IMR-90 (cell line): ENCODE results near the gene MACIR. TPM values are rescaled to one million over a fixed set of nuclear protein-coding genes. Genes with fewer than 3 reads are reported as not detected.

Experiments used
- ATAC-seq: fragments of 200-7000 bp; cut with Tn5 transposase; 2 replicates; pipeline ENCODE4 v1.9.1; 2020; ENCODE audit warnings: low read depth, mild to moderate bottlenecking, moderate library complexity
- BruUV-seq: library from RNA; stranded (reverse); fragments of 400-500 nt; replicated peaks from 2 replicates; lab custom pipeline; 2021; lab: Mats Ljungman, UMichigan
- CTCF ChIA-PET: fragments of 300-600 bp; formaldehyde crosslinking; extraction: SDS; loops from one replicate; lab custom pipeline; 2021; ENCODE audit warnings: antibody characterized with exemption; lab: Yijun Ruan, JAX
- POLR2A ChIA-PET: fragments of 300-600 bp; sonication (Branson Sonifier 250); formaldehyde crosslinking; loops from one replicate; lab custom pipeline; 2022; ENCODE audit warnings: antibody characterized with exemption; ENCODE audit not compliant: unreplicated experiment; lab: Charles Lee
- DNase-seq: peaks from one replicate; pipeline ENCODE4 v3.0.0; 2013
- H2AFZ ChIP-seq: replicated peaks from 2 replicates; pipeline ENCODE3; 2013; ENCODE audit warnings: low read length, mild to moderate bottlenecking; ENCODE audit not compliant: poor library complexity
- H2AK5ac ChIP-seq: 2 replicates; pipeline ENCODE4 v1.6.1; 2013; ENCODE audit warnings: low read depth, low read length, inconsistent platforms
- H2AK9ac ChIP-seq: replicated peaks from 2 replicates; pipeline ENCODE3; 2013; ENCODE audit warnings: mild to moderate bottlenecking, low read depth, low read length, moderate library complexity; ENCODE audit not compliant: poor library complexity
- H2BK120ac ChIP-seq: 2 replicates; pipeline ENCODE4 v1.6.1; 2013; ENCODE audit warnings: low read depth, low read length, inconsistent platforms
- H2BK15ac ChIP-seq: 3 replicates; pipeline ENCODE4 v1.6.1; 2013; ENCODE audit warnings: low read depth, low read length, inconsistent platforms
- H2BK20ac ChIP-seq: 2 replicates; pipeline ENCODE4 v1.6.1; 2013; ENCODE audit warnings: low read depth, mild to moderate bottlenecking, inconsistent platforms, low read length, moderate library complexity
- H2BK5ac ChIP-seq: 2 replicates; pipeline ENCODE4 v1.6.1; 2013; ENCODE audit warnings: mild to moderate bottlenecking, low read depth, low read length, inconsistent platforms; ENCODE audit not compliant: poor library complexity, severe bottlenecking
- H3K14ac ChIP-seq: replicated peaks from 2 replicates; pipeline ENCODE4 v1.6.1; 2013; ENCODE audit warnings: low read depth, low read length, inconsistent platforms
- H3K18ac ChIP-seq: 2 replicates; pipeline ENCODE4 v1.6.1; 2013; ENCODE audit warnings: low read depth, low read length, control low read depth
- H3K23ac ChIP-seq: 2 replicates; pipeline ENCODE4 v1.6.1; 2013; ENCODE audit warnings: low read depth, low read length, inconsistent platforms
- H3K27ac ChIP-seq: 2 replicates; pipeline ENCODE4 v1.5.1; 2013; ENCODE audit warnings: mild to moderate bottlenecking, control low read depth, low read length; ENCODE audit not compliant: insufficient read depth
- H3K27me3 ChIP-seq: 2 replicates; pipeline ENCODE4 v1.6.1; 2013; ENCODE audit warnings: low read length; ENCODE audit not compliant: control insufficient read depth, insufficient read depth
- H3K36me3 ChIP-seq: 2 replicates; pipeline ENCODE4 v1.6.1; 2013; ENCODE audit warnings: low read length, mixed read lengths; ENCODE audit not compliant: control insufficient read depth, insufficient read depth
- H3K4ac ChIP-seq: 2 replicates; pipeline ENCODE4 v1.6.1; 2013; ENCODE audit warnings: low read depth, low read length, inconsistent platforms
- H3K4me1 ChIP-seq: 2 replicates; pipeline ENCODE4 v1.6.1; 2013; ENCODE audit warnings: low read length, mixed read lengths; ENCODE audit not compliant: control insufficient read depth, insufficient read depth
- H3K4me2 ChIP-seq: 2 replicates; pipeline ENCODE4 v1.6.1; 2013; ENCODE audit warnings: low read depth, mild to moderate bottlenecking, control low read depth, low read length, moderate library complexity
- H3K4me3 ChIP-seq: 2 replicates; pipeline ENCODE4 v1.5.1; 2013; ENCODE audit warnings: low read depth, mild to moderate bottlenecking, control low read depth, low read length, moderate library complexity; ENCODE audit not compliant: insufficient read depth
- H3K56ac ChIP-seq: 2 replicates; pipeline ENCODE4 v1.6.1; 2013; ENCODE audit warnings: low read length, inconsistent platforms; ENCODE audit not compliant: insufficient read depth; ENCODE audit errors: extremely low read depth
- H3K79me1 ChIP-seq, 2 experiments: 2 replicates each; pipeline ENCODE4 v1.6.1; 2013; ENCODE audit warnings: low read length in 2 of 2, inconsistent platforms in 1 of 2, low read depth in 1 of 2
- H3K9ac ChIP-seq: 2 replicates; pipeline ENCODE4 v1.6.1; 2013; ENCODE audit warnings: low read depth, low read length, control low read depth
- H3K9me1 ChIP-seq: 2 replicates; pipeline ENCODE4 v1.6.1; 2013; ENCODE audit warnings: low read length, inconsistent platforms; ENCODE audit not compliant: insufficient read depth
- H3K9me3 ChIP-seq: 2 replicates; pipeline ENCODE4 v1.6.1; 2013; ENCODE audit warnings: low read length; ENCODE audit not compliant: control insufficient read depth, insufficient read depth
- H4K20me1 ChIP-seq: 2 replicates; pipeline ENCODE4 v1.6.1; 2013; ENCODE audit warnings: low read length, inconsistent platforms; ENCODE audit not compliant: insufficient read depth
- H4K5ac ChIP-seq: 2 replicates; pipeline ENCODE4 v1.6.1; 2013; ENCODE audit warnings: mild to moderate bottlenecking, low read depth, low read length, control low read depth
- H4K8ac ChIP-seq, 2 experiments: 2 replicates each; pipeline ENCODE4 v1.6.1; 2013; ENCODE audit warnings: low read depth in 2 of 2, low read length in 2 of 2, control low read depth in 1 of 2, inconsistent platforms in 1 of 2
- H4K91ac ChIP-seq: 2 replicates; pipeline ENCODE4 v1.6.1; 2013; ENCODE audit warnings: low read depth, low read length, inconsistent platforms; ENCODE audit not compliant: insufficient read depth
- BHLHE40 ChIP-seq: fragments of 150-350 bp; IDR thresholded peaks from 2 replicates; pipeline ENCODE4 v1.6.1; 2016; ENCODE audit warnings: mild to moderate bottlenecking, low read depth, low read length
- CEBPB ChIP-seq: IDR thresholded peaks from 2 replicates; pipeline ENCODE4 v1.6.1; 2012; ENCODE audit warnings: low read depth, low read length, improper control_type of control experiment
- FOS ChIP-seq: fragments of 150-350 bp; IDR thresholded peaks from 2 replicates; pipeline ENCODE4 v1.6.1; 2016; ENCODE audit warnings: low read depth, low read length
- MAFK ChIP-seq: IDR thresholded peaks from 2 replicates; pipeline ENCODE4 v1.6.1; 2012; ENCODE audit warnings: low read depth, low read length, improper control_type of control experiment
- MAZ ChIP-seq: IDR thresholded peaks from 2 replicates; pipeline ENCODE4 v1.6.1; 2012; ENCODE audit warnings: low read depth, mild to moderate bottlenecking, low read length, improper control_type of control experiment, moderate library complexity, borderline replicate concordance
- MXI1 ChIP-seq: IDR thresholded peaks from 2 replicates; pipeline ENCODE4 v1.6.1; 2012; ENCODE audit warnings: low read depth, mild to moderate bottlenecking, low read length, moderate library complexity, borderline replicate concordance
- NFE2L2 ChIP-seq: fragments of 150-350 bp; IDR thresholded peaks from 2 replicates; pipeline ENCODE4 v1.6.1; 2016; ENCODE audit warnings: low read depth, mild to moderate bottlenecking, low read length
- RAD21 ChIP-seq: IDR thresholded peaks from 2 replicates; pipeline ENCODE4 v1.6.1; 2012; ENCODE audit warnings: low read length, improper control_type of control experiment
- RCOR1 ChIP-seq: IDR thresholded peaks from 2 replicates; pipeline ENCODE4 v1.6.1; 2012; ENCODE audit warnings: mild to moderate bottlenecking, low read length, improper control_type of control experiment; ENCODE audit not compliant: insufficient replicate concordance
- RFX5 ChIP-seq: IDR thresholded peaks from 2 replicates; pipeline ENCODE4 v1.8.0; 2012; ENCODE audit warnings: low read depth, mild to moderate bottlenecking, low read length, moderate library complexity
- SMC3 ChIP-seq: fragments of 150-350 bp; IDR thresholded peaks from 2 replicates; pipeline ENCODE4 v1.6.1; 2016; ENCODE audit warnings: low read depth, mild to moderate bottlenecking, antibody characterized with exemption, low read length, moderate library complexity
- WGBS, 2 experiments: methylation state at CpG; one replicate each; pipeline versions ENCODE4 v1.1.5 to v1.1.7; 2013; ENCODE audit warnings: missing lambda C conversion rate in 2 of 2; ENCODE audit not compliant: insufficient read length in 1 of 2; ENCODE audit errors: extremely low coverage in 2 of 2; 5-methylcytosine and 5-hydroxymethylcytosine counted together
- dilution Hi-C: fragments of 300-500 bp; cut with HindIII; formaldehyde crosslinking; loops from one replicate; pipeline ENCODE4 v1.14.3; 2018; ENCODE audit warnings: low sequenced_read_pairs; ENCODE audit not compliant: unreplicated experiment
- in situ Hi-C: fragments of 300-500 bp; cut with MboI; formaldehyde crosslinking; loops from 3 replicates; pipeline ENCODE4 v1.14.3; 2019; ENCODE audit warnings: low sequenced_read_pairs, inconsistent platforms, mixed read lengths
- intact Hi-C: fragments of 100-400 bp; cut with micrococcal nuclease; formaldehyde crosslinking; loops from 2 replicates; pipeline ENCODE4 v1.10.0; 2022
- polyA plus RNA-seq, 3 experiments: library from polyadenylated mRNA; depleted of rRNA; stranded (reverse); fragments of >200 nt; gene quantifications; 2 replicates each; pipeline ENCODE4 v1.2.3, GENCODE V29; 2012; ENCODE audit warnings: low replicate concordance in 1 of 3
- total RNA-seq: library from RNA; depleted of rRNA; stranded (reverse); fragments of >200 nt; gene quantifications from 2 replicates; pipeline ENCODE4 v1.2.3, GENCODE V29; 2012
- TF ChIP-seq, protein P1 (sequence below): fragments of 150-350 bp; IDR thresholded peaks from 2 replicates; pipeline ENCODE4 v1.6.1; 2017; ENCODE audit warnings: mild to moderate bottlenecking, antibody characterized with exemption, low read length, low read depth
- TF ChIP-seq, protein P2 (sequence below): conservative IDR thresholded peaks from 2 replicates; pipeline ENCODE4 v1.5.1; 2012; ENCODE audit warnings: mild to moderate bottlenecking, low read depth, low read length, improper control_type of control experiment
- TF ChIP-seq, protein P3 (sequence below): fragments of 150-350 bp; IDR thresholded peaks from 2 replicates; pipeline ENCODE4 v1.6.1; 2016; ENCODE audit warnings: low read depth, mild to moderate bottlenecking, low read length, moderate library complexity, borderline replicate concordance

The MACIR gene
- total and polyA plus RNA-seq, 2 of the 4 experiments (the other 2 are of a cell fraction), result 11.1 to 21.3 TPM

DNA sequence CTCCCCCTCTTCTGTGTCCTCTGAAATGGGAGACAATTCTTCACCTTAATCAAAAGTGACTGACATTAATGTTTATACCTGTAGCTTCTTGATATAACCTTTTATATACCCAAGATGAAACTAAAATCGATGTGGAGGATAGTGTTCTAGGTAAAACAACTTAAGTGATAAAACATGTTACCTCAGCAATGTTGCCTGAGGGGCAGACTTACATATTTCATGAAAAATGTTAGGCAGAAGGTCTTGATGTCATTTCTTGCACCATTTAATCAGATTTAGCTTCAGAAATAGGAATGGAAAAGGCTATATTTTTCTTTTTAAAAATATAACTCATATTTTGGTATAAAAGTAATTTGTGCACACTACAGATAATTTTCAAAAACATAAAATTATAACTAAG lies 22.7 kb upstream of the MACIR start:
- H3K79me1 ChIP-seq, result no peaks in the 10 kb centered on the region
- no TSS peak for BruUV-seq
- intact Hi-C loops (no loop called here), in situ Hi-C loops (no loop called here), dilution Hi-C loops (no loop called here)
- H2AK9ac ChIP-seq, result no peak overlapping the region
- no peak overlapping the region for H3K18ac ChIP-seq
- H3K4me1 ChIP-seq, result no peaks in the 10 kb centered on the region
- H3K27me3 ChIP-seq, result no peaks in the 10 kb centered on the region
- H3K9me3 ChIP-seq, result no peaks in the 10 kb centered on the region
- no peak overlapping the region for H3K14ac ChIP-seq
- CTCF ChIA-PET, result no interaction called here
- ATAC-seq (no peak), DNase-seq (no peak)
- no peak overlapping the region for H2AFZ ChIP-seq
- H2BK15ac ChIP-seq, result no peak overlapping the region
- no peak overlapping the region for H3K4ac ChIP-seq
- no peak overlapping the region for H4K91ac ChIP-seq
- no peak overlapping the region for H2AK5ac ChIP-seq
- no peak overlapping the region for H3K4me3 ChIP-seq
- TF ChIP-seq RAD21, result no peak
- no peak for TF ChIP-seq MAZ
- TF ChIP-seq, protein P1, sequence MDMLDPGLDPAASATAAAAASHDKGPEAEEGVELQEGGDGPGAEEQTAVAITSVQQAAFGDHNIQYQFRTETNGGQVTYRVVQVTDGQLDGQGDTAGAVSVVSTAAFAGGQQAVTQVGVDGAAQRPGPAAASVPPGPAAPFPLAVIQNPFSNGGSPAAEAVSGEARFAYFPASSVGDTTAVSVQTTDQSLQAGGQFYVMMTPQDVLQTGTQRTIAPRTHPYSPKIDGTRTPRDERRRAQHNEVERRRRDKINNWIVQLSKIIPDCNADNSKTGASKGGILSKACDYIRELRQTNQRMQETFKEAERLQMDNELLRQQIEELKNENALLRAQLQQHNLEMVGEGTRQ, result no peak
- TF ChIP-seq RCOR1, result no peak
- no peak for TF ChIP-seq RFX5
- TF ChIP-seq, protein P2, sequence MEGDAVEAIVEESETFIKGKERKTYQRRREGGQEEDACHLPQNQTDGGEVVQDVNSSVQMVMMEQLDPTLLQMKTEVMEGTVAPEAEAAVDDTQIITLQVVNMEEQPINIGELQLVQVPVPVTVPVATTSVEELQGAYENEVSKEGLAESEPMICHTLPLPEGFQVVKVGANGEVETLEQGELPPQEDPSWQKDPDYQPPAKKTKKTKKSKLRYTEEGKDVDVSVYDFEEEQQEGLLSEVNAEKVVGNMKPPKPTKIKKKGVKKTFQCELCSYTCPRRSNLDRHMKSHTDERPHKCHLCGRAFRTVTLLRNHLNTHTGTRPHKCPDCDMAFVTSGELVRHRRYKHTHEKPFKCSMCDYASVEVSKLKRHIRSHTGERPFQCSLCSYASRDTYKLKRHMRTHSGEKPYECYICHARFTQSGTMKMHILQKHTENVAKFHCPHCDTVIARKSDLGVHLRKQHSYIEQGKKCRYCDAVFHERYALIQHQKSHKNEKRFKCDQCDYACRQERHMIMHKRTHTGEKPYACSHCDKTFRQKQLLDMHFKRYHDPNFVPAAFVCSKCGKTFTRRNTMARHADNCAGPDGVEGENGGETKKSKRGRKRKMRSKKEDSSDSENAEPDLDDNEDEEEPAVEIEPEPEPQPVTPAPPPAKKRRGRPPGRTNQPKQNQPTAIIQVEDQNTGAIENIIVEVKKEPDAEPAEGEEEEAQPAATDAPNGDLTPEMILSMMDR, result no peak
- TF ChIP-seq FOS, result no peak
- TF ChIP-seq, protein P3, sequence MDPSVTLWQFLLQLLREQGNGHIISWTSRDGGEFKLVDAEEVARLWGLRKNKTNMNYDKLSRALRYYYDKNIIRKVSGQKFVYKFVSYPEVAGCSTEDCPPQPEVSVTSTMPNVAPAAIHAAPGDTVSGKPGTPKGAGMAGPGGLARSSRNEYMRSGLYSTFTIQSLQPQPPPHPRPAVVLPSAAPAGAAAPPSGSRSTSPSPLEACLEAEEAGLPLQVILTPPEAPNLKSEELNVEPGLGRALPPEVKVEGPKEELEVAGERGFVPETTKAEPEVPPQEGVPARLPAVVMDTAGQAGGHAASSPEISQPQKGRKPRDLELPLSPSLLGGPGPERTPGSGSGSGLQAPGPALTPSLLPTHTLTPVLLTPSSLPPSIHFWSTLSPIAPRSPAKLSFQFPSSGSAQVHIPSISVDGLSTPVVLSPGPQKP, result no peak
- no peak for TF ChIP-seq MAFK
- TF ChIP-seq SMC3, result no peak
- TF ChIP-seq MXI1, result no peak
- no peak for TF ChIP-seq BHLHE40
- TF ChIP-seq CEBPB, result no peak
- no peak for TF ChIP-seq NFE2L2
- WGBS, 2 experiments, result no CpG with 5 or more reads among the region's 1 CpG
- H3K23ac ChIP-seq, result no peak overlapping the region
- H3K4me2 ChIP-seq, result no peak overlapping the region
- H2BK5ac ChIP-seq, result no peak overlapping the region
- no peak overlapping the region for H4K8ac ChIP-seq
- H4K20me1 ChIP-seq, result no peaks in the 10 kb centered on the region
- H2BK120ac ChIP-seq, result no peak overlapping the region
- no peak overlapping the region for H3K27ac ChIP-seq
- H3K9me1 ChIP-seq, result no peaks in the 10 kb centered on the region
- H2BK20ac ChIP-seq, result no peak overlapping the region
- no peak overlapping the region for H3K56ac ChIP-seq
- no peak overlapping the region for H4K5ac ChIP-seq
- no peaks in the 10 kb centered on the region for H3K36me3 ChIP-seq
- H3K9ac ChIP-seq, result no peak overlapping the region
- POLR2A ChIA-PET, result no interaction called here
